ENCODE results near the gene LRIG1.
A peak's percentile ranks its signal among the peaks of the same experiment; 100 is the strongest.

Gene LRIG1

DNA sequence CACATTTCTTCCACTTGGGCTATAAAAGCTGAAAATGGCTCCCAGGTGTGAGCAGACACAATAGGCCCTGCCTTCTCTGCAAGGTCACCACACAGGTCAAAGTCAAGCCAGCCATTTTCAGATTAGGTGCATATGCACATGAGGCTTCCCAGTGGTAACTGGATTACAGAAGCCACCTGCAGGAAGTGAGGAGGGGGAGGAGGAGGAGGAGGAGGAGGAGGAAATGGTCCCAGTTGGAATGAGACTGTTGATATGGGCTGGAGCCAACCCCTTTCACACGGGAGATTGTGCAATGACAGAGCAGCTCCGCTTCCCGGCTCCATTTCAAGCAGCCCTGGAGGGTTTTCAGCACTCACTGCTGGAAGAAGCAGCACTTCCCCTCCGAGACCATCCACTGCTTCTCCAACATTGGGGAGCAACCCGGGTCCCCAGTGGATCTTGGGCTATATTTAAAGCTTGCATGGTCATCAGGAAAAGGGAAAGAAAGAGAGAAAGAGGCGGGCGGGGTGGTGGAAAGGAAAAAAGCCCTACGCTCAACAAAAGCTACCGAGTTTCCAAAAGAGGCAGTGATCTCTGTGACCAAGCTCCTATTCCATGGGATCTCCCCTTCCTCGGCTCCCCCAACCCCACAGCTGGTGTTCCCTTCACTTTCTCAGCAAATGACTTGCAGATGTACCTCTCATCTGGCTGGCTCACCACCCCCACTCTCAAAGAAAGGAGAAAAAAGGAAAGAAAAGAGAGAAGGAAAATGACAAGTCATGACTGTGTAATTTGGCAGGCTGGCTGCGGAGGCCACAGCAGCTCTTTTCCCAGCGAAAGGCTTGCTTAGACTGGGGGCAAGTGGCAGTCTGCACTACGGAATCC, 58.3 kb downstream of the LRIG1 start:
- Histone ChIP-seq H3K4me3 (ENCODE audit: low read length) (no peak overlapping the region), H3K4me1 (ENCODE audit: control insufficient read depth, insufficient read depth, low read length) (peaks cover 18% of the 10 kb centered on the region), H3K27ac (ENCODE audit: low read length) (peak overlapping the region; percentile 95)

DNA sequence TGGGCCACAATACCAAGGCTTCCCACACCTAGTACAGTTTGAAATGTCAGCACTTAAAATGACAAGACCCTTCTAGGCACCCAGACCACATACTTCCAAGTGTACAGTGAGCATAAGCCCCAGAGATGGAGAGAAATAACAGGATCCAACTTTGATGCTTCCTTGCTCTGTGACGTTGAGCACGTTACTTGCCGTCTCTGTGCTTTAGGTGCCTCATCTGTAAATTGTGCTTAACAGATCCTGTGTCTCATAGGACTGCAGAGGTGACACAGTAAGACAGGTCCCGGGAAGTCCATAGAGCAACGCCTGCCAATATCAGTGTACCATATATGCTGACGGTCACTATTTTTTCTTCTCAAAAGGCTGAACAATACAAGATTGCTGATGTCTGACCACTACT, 59.1 kb downstream of the LRIG1 start:
- H3K36me3 ChIP-seq (ENCODE audit: control insufficient read depth, insufficient read depth, low read length): no peaks in the 10 kb centered on the region
- WGBS (ENCODE audit: insufficient coverage, insufficient read length): no CpG with 5 or more reads among the region's 6 CpGs
- H3K27ac ChIP-seq (ENCODE audit: low read length): no peak overlapping the region
- peaks cover 18% of the 10 kb centered on the region for H3K4me1 ChIP-seq (ENCODE audit: control insufficient read depth, insufficient read depth, low read length)
- H3K4me3 ChIP-seq (ENCODE audit: low read length): no peak overlapping the region
- H3K27me3 ChIP-seq (ENCODE audit: control insufficient read depth, insufficient read depth, low read length): no peaks in the 10 kb centered on the region
- no peak for DNase-seq (ENCODE audit: low read depth, low spot score)
- no peaks in the 10 kb centered on the region for H3K9me3 ChIP-seq (ENCODE audit: control insufficient read depth, insufficient read depth, low read length)

More for the DNA sequence above, 58.3 kb downstream of the LRIG1 start:
- Histone ChIP-seq H3K27me3 (ENCODE audit: control insufficient read depth, insufficient read depth, low read length) (no peaks in the 10 kb centered on the region), H3K36me3 (ENCODE audit: control insufficient read depth, insufficient read depth, low read length) (no peaks in the 10 kb centered on the region), H3K9me3 (ENCODE audit: control insufficient read depth, insufficient read depth, low read length) (no peaks in the 10 kb centered on the region)
- no CpG with 5 or more reads among the region's 13 CpGs for WGBS (ENCODE audit: insufficient coverage, insufficient read length)
- peak; percentile 92 for DNase-seq (ENCODE audit: low read depth, low spot score)

DNA sequence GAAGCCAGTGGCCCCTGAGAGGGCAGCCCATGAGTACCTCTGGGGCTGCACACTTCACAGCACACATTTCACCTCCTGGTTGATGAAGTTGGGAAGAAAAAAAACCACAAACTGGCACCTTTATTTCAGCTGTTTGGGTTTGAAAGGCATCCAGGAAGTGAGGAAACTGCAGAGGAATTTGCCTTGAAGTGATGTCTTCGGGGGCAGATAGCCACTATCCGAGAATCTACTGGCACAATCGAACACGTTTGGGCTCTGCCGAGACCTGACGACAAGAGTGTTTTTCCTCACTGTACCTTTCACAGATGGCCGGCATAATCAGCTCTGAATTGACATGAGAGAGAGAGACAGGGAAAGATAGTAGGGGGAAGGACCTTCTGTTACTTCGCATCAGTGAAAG, 59.7 kb downstream of the LRIG1 start:
- no peak for DNase-seq (ENCODE audit: low read depth, low spot score)
- Histone ChIP-seq H3K27ac (ENCODE audit: low read length) (no peak overlapping the region), H3K36me3 (ENCODE audit: control insufficient read depth, insufficient read depth, low read length) (no peaks in the 10 kb centered on the region), H3K27me3 (ENCODE audit: control insufficient read depth, insufficient read depth, low read length) (no peaks in the 10 kb centered on the region), H3K9me3 (ENCODE audit: control insufficient read depth, insufficient read depth, low read length) (no peaks in the 10 kb centered on the region), H3K4me3 (ENCODE audit: low read length) (no peak overlapping the region), H3K4me1 (ENCODE audit: control insufficient read depth, insufficient read depth, low read length) (peaks cover 18% of the 10 kb centered on the region)
- WGBS (ENCODE audit: insufficient coverage, insufficient read length): no CpG with 5 or more reads among the region's 8 CpGs

GRCh38 chr3:66439666-66440344, 61.0 kb downstream of the LRIG1 start:
- WGBS (ENCODE audit: insufficient coverage, insufficient read length): no CpG with 5 or more reads among the region's 7 CpGs
- no peak overlapping the region for H3K4me3 ChIP-seq (ENCODE audit: low read length)
- no peak overlapping the region for H3K27ac ChIP-seq (ENCODE audit: low read length)
- no peak for DNase-seq (ENCODE audit: low read depth, low spot score)
- H3K36me3 ChIP-seq (ENCODE audit: control insufficient read depth, insufficient read depth, low read length): no peaks in the 10 kb centered on the region
- no peaks in the 10 kb centered on the region for H3K27me3 ChIP-seq (ENCODE audit: control insufficient read depth, insufficient read depth, low read length)
- no peaks in the 10 kb centered on the region for H3K9me3 ChIP-seq (ENCODE audit: control insufficient read depth, insufficient read depth, low read length)
- H3K4me1 ChIP-seq (ENCODE audit: control insufficient read depth, insufficient read depth, low read length): peaks cover 17% of the 10 kb centered on the region

- no CpG with 5 or more reads among the region's 4 CpGs for WGBS (ENCODE audit: insufficient coverage, insufficient read length)
- Histone ChIP-seq H3K27me3 (ENCODE audit: control insufficient read depth, insufficient read depth, low read length) (no peaks in the 10 kb centered on the region), H3K9me3 (ENCODE audit: control insufficient read depth, insufficient read depth, low read length) (no peaks in the 10 kb centered on the region), H3K4me3 (ENCODE audit: low read length) (no peak overlapping the region), H3K4me1 (ENCODE audit: control insufficient read depth, insufficient read depth, low read length) (peaks cover 7% of the 10 kb centered on the region; the same call in 1 of the 2 replicates), H3K36me3 (ENCODE audit: control insufficient read depth, insufficient read depth, low read length) (no peaks in the 10 kb centered on the region; the same call in 1 of the 2 replicates), H3K27ac (ENCODE audit: low read length) (no peak overlapping the region)
- DNase-seq (ENCODE audit: low read depth, low spot score): no peak
These were observed 62.8 kb downstream of the LRIG1 start for GRCh38 chr3:66438046-66438445.

DNA sequence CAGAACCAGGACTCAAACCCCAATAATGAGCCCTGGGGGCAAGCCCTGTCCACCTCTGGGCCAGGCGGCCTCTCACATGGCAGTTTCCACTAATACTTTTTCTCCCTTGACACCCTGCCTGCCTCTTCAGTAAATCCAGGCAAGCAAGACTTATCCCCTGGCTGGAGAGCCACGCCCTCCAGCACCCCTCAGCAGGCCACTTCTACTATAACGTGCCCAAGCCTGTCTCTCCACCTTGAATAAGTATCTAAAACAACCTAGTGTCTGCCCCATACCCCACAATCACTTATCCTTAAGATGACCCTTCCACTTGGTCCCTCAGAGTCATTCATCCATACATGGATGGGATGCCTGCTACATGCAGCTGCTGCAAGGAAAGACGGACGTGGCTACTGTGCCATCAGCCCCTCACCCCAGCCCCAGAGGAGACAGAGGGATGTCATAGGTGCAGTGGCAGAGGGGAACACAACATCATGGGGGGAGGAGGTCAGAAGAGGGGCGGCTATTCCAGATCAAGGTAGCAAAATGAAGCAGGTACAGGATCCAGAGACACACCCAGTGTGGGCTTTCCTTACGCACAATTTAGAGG, 63.4 kb downstream of the LRIG1 start:
- no CpG with 5 or more reads among the region's 7 CpGs for WGBS (ENCODE audit: insufficient coverage, insufficient read length)
- Histone ChIP-seq H3K36me3 (ENCODE audit: control insufficient read depth, insufficient read depth, low read length) (no peaks in the 10 kb centered on the region; the same call in 1 of the 2 replicates), H3K9me3 (ENCODE audit: control insufficient read depth, insufficient read depth, low read length) (no peaks in the 10 kb centered on the region), H3K27me3 (ENCODE audit: control insufficient read depth, insufficient read depth, low read length) (no peaks in the 10 kb centered on the region), H3K4me1 (ENCODE audit: control insufficient read depth, insufficient read depth, low read length) (peaks cover 7% of the 10 kb centered on the region; the same call in 1 of the 2 replicates), H3K27ac (ENCODE audit: low read length) (no peak overlapping the region), H3K4me3 (ENCODE audit: low read length) (no peak overlapping the region)
- DNase-seq (ENCODE audit: low read depth, low spot score): no peak

- Histone ChIP-seq H3K27me3 (ENCODE audit: control insufficient read depth, insufficient read depth, low read length) (no peaks in the 10 kb centered on the region), H3K4me1 (ENCODE audit: control insufficient read depth, insufficient read depth, low read length) (peaks cover 1% of the 10 kb centered on the region; the same call in 1 of the 2 replicates), H3K27ac (ENCODE audit: low read length) (no peak overlapping the region), H3K36me3 (ENCODE audit: control insufficient read depth, insufficient read depth, low read length) (no peaks in the 10 kb centered on the region; the same call in 1 of the 2 replicates), H3K9me3 (ENCODE audit: control insufficient read depth, insufficient read depth, low read length) (no peaks in the 10 kb centered on the region), H3K4me3 (ENCODE audit: low read length) (no peak overlapping the region)
- no peak for DNase-seq (ENCODE audit: low read depth, low spot score)
- no CpG with 5 or more reads among the region's 6 CpGs for WGBS (ENCODE audit: insufficient coverage, insufficient read length)
These were observed 64.8 kb downstream of the LRIG1 start for GRCh38 chr3:66435989-66436388.

DNA sequence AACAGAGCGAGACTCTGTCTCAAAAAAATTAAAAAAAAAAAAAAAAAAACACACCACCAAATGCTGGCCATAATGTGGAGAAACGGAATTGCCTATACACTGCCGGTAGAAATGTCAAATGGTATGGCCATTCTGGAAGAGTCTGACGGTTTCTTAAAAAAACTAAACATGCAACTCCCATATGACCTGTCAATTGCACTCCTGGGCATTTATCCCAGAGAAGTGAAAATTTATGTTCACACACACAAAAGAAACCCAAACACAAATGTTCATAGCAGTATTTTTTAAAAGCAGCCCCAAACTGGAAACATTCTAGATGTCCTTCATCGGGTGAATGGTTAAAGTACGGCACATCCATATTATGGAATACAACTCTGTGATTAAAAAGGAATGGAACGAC, 66.1 kb downstream of the LRIG1 start:
- WGBS (ENCODE audit: insufficient coverage, insufficient read length): no CpG with 5 or more reads among the region's 7 CpGs
- Histone ChIP-seq H3K27ac (ENCODE audit: low read length) (no peak overlapping the region), H3K4me3 (ENCODE audit: low read length) (no peak overlapping the region), H3K9me3 (ENCODE audit: control insufficient read depth, insufficient read depth, low read length) (no peaks in the 10 kb centered on the region), H3K4me1 (ENCODE audit: control insufficient read depth, insufficient read depth, low read length) (peaks cover 5% of the 10 kb centered on the region), H3K27me3 (ENCODE audit: control insufficient read depth, insufficient read depth, low read length) (no peaks in the 10 kb centered on the region), H3K36me3 (ENCODE audit: control insufficient read depth, insufficient read depth, low read length) (no peaks in the 10 kb centered on the region; the same call in 1 of the 2 replicates)
- DNase-seq (ENCODE audit: low read depth, low spot score): no peak

DNA sequence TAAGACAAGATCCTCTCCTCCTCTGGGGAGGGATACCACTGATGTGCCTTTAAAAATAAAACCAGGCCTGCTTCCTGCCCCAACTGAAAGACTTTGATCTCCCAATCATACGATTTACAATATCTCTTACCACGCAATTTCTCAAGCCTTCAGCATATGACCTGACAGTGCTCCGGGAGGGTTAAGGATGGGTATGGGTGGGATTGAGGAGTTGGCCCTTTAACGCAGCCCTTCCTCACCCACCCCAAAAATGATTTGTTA, 67.4 kb downstream of the LRIG1 start:
- no peaks in the 10 kb centered on the region for H3K27me3 ChIP-seq (ENCODE audit: control insufficient read depth, insufficient read depth, low read length)
- no peak for DNase-seq (ENCODE audit: low read depth, low spot score)
- no peak overlapping the region for H3K27ac ChIP-seq (ENCODE audit: low read length)
- no peaks in the 10 kb centered on the region for H3K9me3 ChIP-seq (ENCODE audit: control insufficient read depth, insufficient read depth, low read length)
- WGBS (ENCODE audit: insufficient coverage, insufficient read length): no CpG with 5 or more reads among the region's 4 CpGs
- H3K36me3 ChIP-seq (ENCODE audit: control insufficient read depth, insufficient read depth, low read length): no peaks in the 10 kb centered on the region; the same call in 1 of the 2 replicates
- H3K4me1 ChIP-seq (ENCODE audit: control insufficient read depth, insufficient read depth, low read length): peaks cover 7% of the 10 kb centered on the region
- no peak overlapping the region for H3K4me3 ChIP-seq (ENCODE audit: low read length)

- H3K4me3 ChIP-seq (ENCODE audit: low read length): no peak overlapping the region
- no peaks in the 10 kb centered on the region; the same call in 1 of the 2 replicates for H3K36me3 ChIP-seq (ENCODE audit: control insufficient read depth, insufficient read depth, low read length)
- H3K9me3 ChIP-seq (ENCODE audit: control insufficient read depth, insufficient read depth, low read length): no peaks in the 10 kb centered on the region
- no peaks in the 10 kb centered on the region for H3K27me3 ChIP-seq (ENCODE audit: control insufficient read depth, insufficient read depth, low read length)
- no peak for DNase-seq (ENCODE audit: low read depth, low spot score)
- H3K27ac ChIP-seq (ENCODE audit: low read length): no peak overlapping the region
- peaks cover 7% of the 10 kb centered on the region for H3K4me1 ChIP-seq (ENCODE audit: control insufficient read depth, insufficient read depth, low read length)
- WGBS (ENCODE audit: insufficient coverage, insufficient read length): no CpG with 5 or more reads among the region's 9 CpGs
These were observed 67.9 kb downstream of the LRIG1 start for GRCh38 chr3:66432767-66433521.

All from iPS DF 6.9 (cell line).